ENCODE measurements around the gene TSTD1.
"Not testable (repeated sequence)": the region's sequence is repeated elsewhere in the genome, so short reads cannot be mapped to it uniquely, and the experiment has no call there.

The TSTD1 gene

GRCh38 chr1:161006563-161006962, 32.2 kb downstream of the TSTD1 start:
- DNase-seq, result no peak

DNA sequence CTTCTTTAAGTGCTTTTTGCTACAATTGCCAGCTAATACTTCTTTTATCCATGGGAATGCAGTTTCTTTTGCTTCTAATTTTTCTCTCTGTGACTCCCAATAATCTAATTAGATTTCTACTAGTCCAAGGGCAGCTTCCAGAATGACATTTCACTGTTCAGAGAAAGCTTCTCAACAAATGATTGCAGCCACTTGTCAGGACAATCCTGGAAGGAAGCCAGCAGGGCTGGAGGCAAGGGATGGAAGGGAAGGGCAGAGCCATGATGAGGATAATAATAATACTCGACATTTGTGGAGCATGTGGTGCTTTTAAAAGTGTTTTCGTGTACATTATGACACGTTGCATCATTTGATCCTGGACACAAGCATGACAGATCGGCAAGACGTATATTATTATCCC, 37.2 kb downstream of the TSTD1 start:
- no peak for DNase-seq

DNA sequence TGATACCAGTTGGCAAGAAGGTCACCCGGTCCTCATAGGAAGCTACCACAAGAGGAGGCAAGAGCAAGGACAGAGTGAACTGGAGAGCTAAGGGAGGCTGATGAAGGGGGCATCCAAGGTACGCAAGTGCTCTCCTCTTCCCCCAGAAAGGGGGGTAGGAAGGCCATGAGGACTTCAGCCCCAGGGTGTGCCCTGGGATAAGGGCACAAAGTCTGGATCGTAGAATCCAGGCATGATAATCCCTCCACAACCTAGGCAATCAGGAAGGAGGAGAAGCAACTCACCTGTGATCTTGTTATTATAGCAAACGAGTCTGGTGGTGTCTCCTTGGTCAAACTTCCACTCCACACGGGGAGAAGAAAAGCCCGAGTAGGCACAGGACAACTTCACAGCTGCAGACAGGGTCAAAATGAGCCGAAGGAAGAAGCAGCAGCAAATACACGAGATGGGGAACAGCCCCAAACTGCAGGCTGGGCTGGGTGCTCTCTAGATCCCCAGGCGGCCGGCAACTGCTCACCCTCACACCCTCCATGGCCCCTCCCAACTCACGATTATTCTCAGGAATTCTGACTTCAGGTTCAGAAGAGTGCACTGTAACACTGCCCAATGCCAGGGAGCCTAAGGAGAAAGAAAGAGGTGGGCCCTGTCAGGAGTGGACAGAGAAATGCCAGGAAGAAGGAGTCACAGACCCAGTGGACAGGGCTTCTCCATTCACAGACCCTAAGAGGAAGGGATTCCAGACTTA, 37.9 kb downstream of the TSTD1 start:
- no peak for DNase-seq

DNA sequence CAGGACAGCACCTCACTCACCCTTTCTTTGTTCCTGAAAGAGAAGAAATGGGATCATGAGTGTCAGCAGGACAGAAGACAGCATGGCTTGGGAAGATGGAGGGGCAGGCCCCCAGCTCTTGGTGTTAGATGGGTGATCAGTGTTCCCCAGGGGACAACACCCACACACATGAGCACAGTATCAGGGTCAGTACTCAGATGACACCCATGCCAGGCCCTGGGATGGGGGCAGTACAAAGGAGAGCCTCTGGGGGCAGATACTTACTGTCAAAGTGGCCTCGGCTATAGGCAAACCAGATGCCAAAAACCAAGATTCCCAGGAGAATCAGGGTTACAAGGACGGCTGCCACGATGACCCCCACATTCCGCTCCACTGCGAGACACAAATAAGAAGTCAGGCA, 39.4 kb downstream of the TSTD1 start:
- DNase-seq, result no peak

DNA sequence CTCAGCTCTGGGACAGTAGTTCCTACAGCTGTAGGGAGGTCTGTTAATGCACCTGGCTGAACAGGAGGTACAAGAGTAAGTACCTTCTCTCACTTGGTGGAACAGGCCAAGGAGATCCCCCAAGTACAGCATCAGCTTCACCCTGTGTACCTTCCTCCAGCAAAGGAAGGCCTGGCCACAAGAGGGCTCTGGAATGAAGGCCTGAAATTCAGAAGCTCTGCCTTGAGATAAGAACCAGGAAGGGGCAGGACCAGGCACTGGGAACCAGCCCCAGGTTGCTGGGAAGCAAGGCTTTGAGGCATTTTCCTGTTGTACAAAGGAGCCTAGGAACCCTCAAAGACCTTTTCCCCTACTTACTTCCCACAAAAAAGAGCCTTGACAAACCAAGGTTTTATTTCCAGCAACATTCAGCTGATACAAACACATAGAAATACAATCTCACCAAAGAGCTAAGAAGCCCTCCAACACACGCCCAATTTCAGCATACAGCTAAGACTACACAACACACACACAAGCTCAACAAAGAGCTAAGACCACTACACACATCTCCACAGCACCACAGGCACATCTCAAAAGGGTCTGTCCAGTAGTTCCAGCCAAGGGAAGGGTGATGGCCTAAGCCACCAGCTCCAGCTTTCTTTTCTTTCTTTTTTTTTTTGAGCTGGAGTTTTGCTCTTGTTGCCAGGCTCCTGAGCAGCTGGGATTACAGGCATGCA, 41.3 kb downstream of the TSTD1 start:
- peak; percentile 58 to 71 for DNase-seq

DNA sequence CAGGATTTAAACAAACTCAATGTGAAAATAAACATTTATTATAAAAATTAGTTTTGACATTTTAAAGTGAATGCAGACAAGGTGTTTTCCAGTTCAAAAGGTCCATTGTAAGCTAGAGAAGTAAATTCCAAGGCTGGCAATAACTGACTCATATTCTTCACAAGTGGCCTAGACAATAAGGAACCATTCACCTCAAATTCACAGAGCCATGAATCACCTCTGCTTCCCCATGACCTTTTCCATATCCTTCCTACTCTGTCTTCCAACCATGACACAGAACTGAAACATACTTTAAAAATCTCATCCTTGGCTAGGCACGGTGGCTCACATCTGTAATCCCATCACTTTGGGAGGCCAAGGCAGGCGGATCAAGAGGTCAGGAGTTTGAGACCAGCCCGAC, 42.6 kb downstream of the TSTD1 start:
- peak; percentile 43 to 73 for DNase-seq

DNA sequence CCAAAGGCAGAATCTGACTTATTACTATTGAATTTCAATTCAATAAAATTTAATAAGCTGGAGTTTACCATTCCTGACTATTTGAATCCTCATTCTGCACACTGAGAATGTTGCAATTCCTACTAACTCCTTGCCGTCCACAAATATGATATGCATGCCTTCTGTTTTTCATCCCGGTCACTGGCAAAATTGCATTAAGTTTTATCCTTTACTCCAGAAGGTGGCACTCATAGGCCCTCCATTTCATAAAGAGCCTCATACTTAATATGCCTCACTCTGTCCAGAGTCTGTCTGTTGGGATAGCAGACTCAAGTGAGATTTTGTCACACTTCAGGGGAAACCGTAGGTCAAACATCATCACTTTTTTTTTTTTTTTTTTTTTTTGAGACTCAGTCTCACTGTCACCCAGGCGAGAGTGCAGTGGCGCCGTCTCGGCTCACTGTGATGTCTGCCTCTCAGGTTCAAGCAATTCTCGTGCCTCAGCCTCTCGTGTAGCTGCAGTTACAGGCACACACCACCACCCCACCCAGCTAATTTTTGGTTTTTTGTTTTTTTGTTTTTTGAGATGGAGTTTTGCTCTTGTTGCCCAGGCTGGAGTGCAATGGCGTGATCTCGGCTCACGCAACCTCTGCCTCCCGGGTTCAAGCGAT, 45.1 kb downstream of the TSTD1 start:
- peak; percentile 34 to 56 for DNase-seq

DNA sequence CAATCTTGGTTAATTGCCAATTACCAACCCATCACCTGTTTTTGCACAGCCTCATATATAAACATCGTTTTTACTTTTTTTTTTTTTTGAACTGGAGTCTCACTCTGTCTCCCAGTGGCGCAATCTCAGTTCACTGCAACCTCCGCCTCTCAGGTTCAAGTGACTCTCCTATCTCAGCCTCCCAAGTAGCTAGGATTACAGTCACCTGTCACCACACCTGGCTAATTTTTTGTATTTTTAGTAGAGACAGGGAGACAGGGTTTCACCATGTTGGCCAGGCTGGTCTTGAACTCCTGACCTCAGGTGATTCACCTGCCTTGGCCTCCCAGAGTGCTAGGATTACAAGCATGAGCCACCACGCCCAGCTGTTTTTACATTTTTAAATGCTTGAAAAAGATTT, 46.7 kb downstream of the TSTD1 start:
- not testable (repeated sequence) for DNase-seq

Data from inflammatory macrophage treated with lipopolysaccharide for 1 hour (primary cell).